WERI-Rb-1 (cell line): ENCODE results near the gene PRM1.

ENCODE experiments used
- DNase-seq: peaks from one replicate; pipeline ENCODE4 v3.0.0-alpha.2; 2020
- H3K27ac ChIP-seq: fragments of 250-450 bp; sonication (Bioruptor Pico); 2 replicates; pipeline ENCODE4 v1.5.1; 2020; ENCODE audit warnings: mild to moderate bottlenecking, moderate library complexity
- H3K27me3 ChIP-seq: fragments of 250-450 bp; sonication (Bioruptor Pico); 2 replicates; pipeline ENCODE4 v1.5.1; 2021; ENCODE audit warnings: mild to moderate bottlenecking, low read depth, moderate library complexity; ENCODE audit not compliant: insufficient read depth, severe bottlenecking
- H3K36me3 ChIP-seq: fragments of 250-450 bp; sonication (Bioruptor Pico); 2 replicates; pipeline ENCODE4 v1.5.1; 2020; ENCODE audit warnings: mild to moderate bottlenecking, moderate library complexity
- H3K4me3 ChIP-seq: 2 replicates; pipeline ENCODE4 v1.5.1; 2011; ENCODE audit warnings: low read depth, mild to moderate bottlenecking, control low read depth, low read length
- H3K9me3 ChIP-seq: fragments of 250-450 bp; sonication (Bioruptor Pico); 2 replicates; pipeline ENCODE4 v1.5.1; 2021; ENCODE audit warnings: mild to moderate bottlenecking, moderate library complexity; ENCODE audit not compliant: severe bottlenecking
- TF ChIP-seq, protein P1 (sequence below): IDR thresholded peaks from 2 replicates; pipeline ENCODE4 v1.5.1; 2011; ENCODE audit warnings: low read depth, mild to moderate bottlenecking, control low read depth, inconsistent platforms, low read length

PRM1 gene

DNA sequence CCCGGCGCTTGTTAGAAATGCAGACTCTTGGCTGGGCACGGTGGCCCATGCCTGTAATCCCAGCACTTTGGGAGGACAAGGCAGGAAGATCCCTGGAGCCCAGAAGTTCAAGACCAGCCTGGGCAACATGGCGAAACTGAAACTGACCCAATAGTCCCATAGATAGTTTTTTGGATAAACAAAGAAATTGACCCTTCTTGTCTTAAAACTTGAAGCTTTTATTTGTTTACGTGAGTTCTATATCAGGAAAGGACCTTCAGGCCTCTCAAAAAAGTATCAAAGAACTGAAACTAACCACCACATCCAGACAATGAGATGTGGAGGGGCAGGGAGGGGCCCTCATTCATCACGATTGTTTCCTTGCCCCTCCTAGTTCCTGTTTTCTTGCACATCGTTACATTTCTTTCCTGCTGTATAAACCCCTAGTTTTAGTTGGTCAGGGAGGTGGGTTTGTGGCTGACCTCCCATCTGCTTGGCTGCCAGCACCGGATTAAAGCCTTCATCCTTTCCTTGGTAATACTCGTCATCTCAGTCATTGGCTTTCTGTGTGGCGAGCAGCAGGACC lies 29.9 kb upstream of the PRM1 start:
- no peak for DNase-seq
- H3K9me3 ChIP-seq: no peaks in the 10 kb centered on the region
- no peak overlapping the region for H3K4me3 ChIP-seq
- H3K36me3 ChIP-seq: no peaks in the 10 kb centered on the region
- TF ChIP-seq, protein P1, sequence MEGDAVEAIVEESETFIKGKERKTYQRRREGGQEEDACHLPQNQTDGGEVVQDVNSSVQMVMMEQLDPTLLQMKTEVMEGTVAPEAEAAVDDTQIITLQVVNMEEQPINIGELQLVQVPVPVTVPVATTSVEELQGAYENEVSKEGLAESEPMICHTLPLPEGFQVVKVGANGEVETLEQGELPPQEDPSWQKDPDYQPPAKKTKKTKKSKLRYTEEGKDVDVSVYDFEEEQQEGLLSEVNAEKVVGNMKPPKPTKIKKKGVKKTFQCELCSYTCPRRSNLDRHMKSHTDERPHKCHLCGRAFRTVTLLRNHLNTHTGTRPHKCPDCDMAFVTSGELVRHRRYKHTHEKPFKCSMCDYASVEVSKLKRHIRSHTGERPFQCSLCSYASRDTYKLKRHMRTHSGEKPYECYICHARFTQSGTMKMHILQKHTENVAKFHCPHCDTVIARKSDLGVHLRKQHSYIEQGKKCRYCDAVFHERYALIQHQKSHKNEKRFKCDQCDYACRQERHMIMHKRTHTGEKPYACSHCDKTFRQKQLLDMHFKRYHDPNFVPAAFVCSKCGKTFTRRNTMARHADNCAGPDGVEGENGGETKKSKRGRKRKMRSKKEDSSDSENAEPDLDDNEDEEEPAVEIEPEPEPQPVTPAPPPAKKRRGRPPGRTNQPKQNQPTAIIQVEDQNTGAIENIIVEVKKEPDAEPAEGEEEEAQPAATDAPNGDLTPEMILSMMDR: no peak
- no peaks in the 10 kb centered on the region for H3K27me3 ChIP-seq
- no peak overlapping the region for H3K27ac ChIP-seq

DNA sequence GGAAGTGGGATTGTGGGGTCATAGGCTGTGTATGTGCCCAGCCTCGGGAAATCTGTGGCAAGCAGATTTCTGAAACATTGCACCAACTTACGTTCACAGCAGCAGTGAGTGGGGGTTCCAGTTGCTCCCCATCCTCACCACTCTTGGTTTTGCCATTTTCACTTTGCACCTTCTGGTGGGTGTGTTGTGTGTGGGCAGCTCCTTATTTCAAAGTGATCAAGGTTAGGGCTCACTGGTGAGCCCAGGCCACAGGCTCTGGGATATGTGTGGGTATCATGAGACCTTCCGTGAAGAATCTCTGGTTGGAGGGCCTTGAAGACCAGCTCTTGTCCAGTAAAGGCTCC lies 29.5 kb upstream of the PRM1 start:
- DNase-seq: no peak
- H3K36me3 ChIP-seq: no peaks in the 10 kb centered on the region
- H3K4me3 ChIP-seq: no peak overlapping the region
- H3K9me3 ChIP-seq: no peaks in the 10 kb centered on the region
- H3K27ac ChIP-seq: no peak overlapping the region
- H3K27me3 ChIP-seq: no peaks in the 10 kb centered on the region
- TF ChIP-seq, protein P1: no peak

DNA sequence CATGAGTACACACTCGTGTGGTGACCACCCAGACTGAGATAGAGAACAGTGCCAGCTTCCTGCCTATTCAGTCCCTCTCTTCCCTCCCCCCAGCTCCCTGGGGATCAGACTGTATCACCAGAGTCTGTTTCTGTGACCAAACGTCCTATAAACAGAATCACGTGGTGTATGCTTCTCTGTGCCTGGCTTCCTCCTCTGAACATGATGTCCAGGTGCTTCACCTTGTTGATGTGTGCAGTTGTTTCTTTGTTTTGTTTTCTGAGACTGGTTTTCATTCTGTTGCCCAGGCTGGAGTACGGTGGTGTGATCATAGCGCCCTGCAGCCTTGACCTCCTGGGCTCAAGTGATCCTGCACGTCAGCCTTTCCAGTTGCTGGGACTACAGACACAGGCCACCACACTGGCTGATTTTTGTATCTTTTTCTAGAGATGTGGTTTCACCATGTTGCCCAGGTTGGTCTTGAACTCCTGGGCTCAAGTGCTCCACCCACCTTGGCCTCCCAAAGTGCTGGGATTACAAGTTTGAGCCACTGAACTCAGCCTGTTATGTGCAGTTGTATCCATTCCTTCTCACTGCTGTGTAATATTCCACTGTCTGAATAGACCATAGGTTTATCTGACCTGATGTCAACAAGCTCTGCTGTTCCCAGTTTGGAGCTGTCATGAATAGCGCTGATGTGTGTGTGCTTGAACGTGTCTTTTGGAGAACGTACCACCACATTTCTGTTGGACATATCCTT lies 28.9 kb upstream of the PRM1 start:
- DNase-seq: no peak
- TF ChIP-seq, protein P1: no peak
- no peak overlapping the region for H3K27ac ChIP-seq

DNA sequence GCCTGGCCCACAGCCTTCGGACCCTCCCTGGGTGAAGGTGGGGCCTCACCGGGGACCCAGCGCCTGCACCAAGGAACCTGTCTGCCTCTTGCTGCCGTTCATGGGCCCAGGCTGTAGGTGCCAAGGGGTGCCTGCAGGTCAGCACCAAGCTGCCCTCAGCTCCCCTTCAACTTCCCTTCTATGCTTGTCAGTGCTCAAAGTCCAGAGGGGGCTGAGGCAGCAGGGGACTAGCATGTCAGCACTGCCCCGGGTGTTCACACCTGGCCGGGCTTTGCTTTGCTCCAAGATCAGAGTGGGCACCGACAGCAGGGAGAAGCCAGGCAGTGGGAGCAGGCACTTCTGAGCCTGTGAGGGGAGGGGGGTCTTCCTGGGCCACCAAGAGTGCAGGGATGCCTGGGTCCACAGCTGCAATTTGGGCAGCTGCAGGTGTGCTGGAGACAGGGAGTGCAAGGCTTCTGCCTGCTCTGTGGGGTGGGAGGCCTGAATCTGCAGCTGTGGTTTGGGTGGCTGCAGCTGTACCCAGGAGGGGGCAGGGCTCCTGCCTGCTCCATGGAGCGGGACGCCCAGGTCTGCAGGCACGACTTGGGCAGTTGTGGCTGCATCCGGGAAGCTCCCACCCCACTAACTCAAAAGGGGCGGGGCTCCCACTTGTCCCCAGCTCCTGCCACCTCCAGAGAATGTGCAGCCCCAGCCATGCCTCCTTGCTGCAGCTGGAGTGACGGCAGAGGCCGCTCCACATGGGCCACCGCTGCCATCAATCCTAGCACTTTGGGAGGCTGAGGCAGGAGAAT lies 27.6 kb upstream of the PRM1 start:
- no peak for DNase-seq
- H3K4me3 ChIP-seq: no peak overlapping the region

More for the DNA sequence above, 28.9 kb upstream of the PRM1 start:
- H3K27me3 ChIP-seq: no peaks in the 10 kb centered on the region
- no peaks in the 10 kb centered on the region for H3K36me3 ChIP-seq
- H3K9me3 ChIP-seq: no peaks in the 10 kb centered on the region
- no peak overlapping the region for H3K4me3 ChIP-seq

DNA sequence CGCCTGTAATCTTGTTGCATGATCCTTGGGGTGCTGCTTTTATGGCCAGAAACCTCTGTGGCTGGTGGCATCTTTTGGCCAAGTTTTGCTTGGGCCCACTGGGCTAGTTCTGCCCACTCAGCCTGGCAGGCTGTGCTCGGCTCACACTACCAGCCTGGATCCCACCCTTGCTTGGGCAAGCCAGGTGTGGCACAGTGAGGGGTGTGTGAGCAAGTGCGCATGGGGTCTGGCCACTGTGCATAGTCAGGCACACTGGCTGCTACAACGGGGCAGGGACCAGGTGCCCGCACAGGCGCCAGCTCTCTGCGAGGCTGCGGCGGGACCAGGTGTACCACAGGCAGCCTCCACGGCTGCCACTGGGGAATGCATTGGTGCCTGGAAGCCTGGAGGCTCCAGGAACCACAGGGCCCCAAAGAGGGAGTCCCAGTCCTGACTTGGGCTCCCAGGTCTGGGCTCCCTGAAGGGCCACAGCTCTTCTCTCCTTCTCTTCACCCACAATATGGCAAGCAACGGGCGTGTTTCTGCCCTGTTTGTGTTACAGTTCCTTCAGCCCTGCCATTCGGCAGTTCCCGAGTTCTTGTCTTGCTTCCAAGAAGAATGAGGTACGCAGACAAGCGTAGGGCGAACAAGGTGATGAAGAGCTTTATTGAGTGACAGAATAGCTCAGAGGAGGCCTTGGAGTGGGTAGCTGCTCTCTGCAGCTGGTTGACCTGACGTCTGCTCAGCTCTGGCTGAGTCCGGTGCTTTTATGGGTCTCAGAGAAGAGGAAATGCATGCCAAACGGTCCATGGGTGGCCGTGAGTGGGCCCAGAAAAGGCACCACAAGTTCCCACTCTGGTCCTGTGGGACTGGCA lies 26.7 kb upstream of the PRM1 start:
- no peaks in the 10 kb centered on the region for H3K27me3 ChIP-seq
- no peaks in the 10 kb centered on the region for H3K36me3 ChIP-seq
- H3K4me3 ChIP-seq: no peak overlapping the region
- no peak overlapping the region for H3K27ac ChIP-seq
- TF ChIP-seq, protein P1: no peak
- DNase-seq: no peak
- H3K9me3 ChIP-seq: no peaks in the 10 kb centered on the region

More for the DNA sequence above, 27.6 kb upstream of the PRM1 start:
- TF ChIP-seq, protein P1: no peak
- H3K9me3 ChIP-seq: no peaks in the 10 kb centered on the region
- no peaks in the 10 kb centered on the region for H3K36me3 ChIP-seq
- no peaks in the 10 kb centered on the region for H3K27me3 ChIP-seq
- H3K27ac ChIP-seq: no peak overlapping the region
